NCI-H460 (cell line): ENCODE data around the gene CATSPERE. TPM values are rescaled to one million over a fixed set of nuclear protein-coding genes. Genes with fewer than 3 reads are reported as not detected.
"Not testable (repeated sequence)": the region's sequence is repeated elsewhere in the genome, so short reads cannot be mapped to it uniquely, and the experiment has no call there.

Experiments
- DNase-seq: peaks from one replicate; pipeline ENCODE4 v3.0.0-alpha.2; 2016; ENCODE audit warnings: low read depth; ENCODE audit errors: extremely low read depth
- total RNA-seq: library from RNA; depleted of rRNA; stranded (reverse); fragments of >200 nt; shearing (Covaris generic); gene quantifications from 2 replicates; pipeline ENCODE4 v1.2.3, GENCODE V29; 2014

CATSPERE gene
- total RNA-seq, 1 experiment from 2014 or later = not detected

GRCh38 chr1:244447024-244447423 lies 14.0 kb upstream of the CATSPERE start:
- no peak for DNase-seq

- DNase-seq = no peak
Observed at GRCh38 chr1:244447552-244447951, 13.5 kb upstream of the CATSPERE start.

GRCh38 chr1:244448279-244449036 lies 12.6 kb upstream of the CATSPERE start:
- DNase-seq = no peak

GRCh38 chr1:244449936-244450508 lies 11.1 kb upstream of the CATSPERE start:
- DNase-seq = no peak

- DNase-seq = peak; percentile 37
Observed at GRCh38 chr1:244450597-244451538, 10.2 kb upstream of the CATSPERE start.

GRCh38 chr1:244451539-244451950 lies 9.5 kb upstream of the CATSPERE start, which contains the start of gene ADSS2:
Gene ADSS2 (minus strand): TSS chr1:244451909. CDS start chr1:244451817, 92 bp downstream.
- DNase-seq = no peak

- DNase-seq = peak; percentile 100
Observed at GRCh38 chr1:244451951-244452795, 8.9 kb upstream of the CATSPERE start.

- no peak for DNase-seq
Observed at GRCh38 chr1:244454412-244454811, 6.7 kb upstream of the CATSPERE start.

GRCh38 chr1:244456586-244456985 lies 4.5 kb upstream of the CATSPERE start:
- DNase-seq = no peak

GRCh38 chr1:244458781-244459180 lies 2.3 kb upstream of the CATSPERE start:
- no peak for DNase-seq

GRCh38 chr1:244460197-244460596 lies 876 bp upstream of the CATSPERE start:
- no peak for DNase-seq

GRCh38 chr1:244466724-244467123 lies 5.7 kb downstream of the CATSPERE start:
- DNase-seq = no peak

GRCh38 chr1:244473059-244473605 lies 12.1 kb downstream of the CATSPERE start:
- no peak for DNase-seq

- DNase-seq = not testable (repeated sequence)
Observed at GRCh38 chr1:244484971-244485370, 23.9 kb downstream of the CATSPERE start.

GRCh38 chr1:244494653-244495052 lies 33.6 kb downstream of the CATSPERE start:
- DNase-seq = no peak

GRCh38 chr1:244496186-244496585 lies 35.1 kb downstream of the CATSPERE start:
- no peak for DNase-seq

GRCh38 chr1:244497805-244498204 lies 36.7 kb downstream of the CATSPERE start:
- DNase-seq = no peak

- not testable (repeated sequence) for DNase-seq
Observed at GRCh38 chr1:244499484-244499883, 38.4 kb downstream of the CATSPERE start.

- not testable (repeated sequence) for DNase-seq
Observed at GRCh38 chr1:244500515-244500914, 39.4 kb downstream of the CATSPERE start.

GRCh38 chr1:244502630-244503029 lies 41.6 kb downstream of the CATSPERE start:
- DNase-seq = no peak
